Hematopoietic multipotent progenitor cell (in vitro differentiated cells): ENCODE results near the gene HS2ST1. TPM values are rescaled to one million over a fixed set of nuclear protein-coding genes. Genes with fewer than 3 reads are reported as not detected.
"Not testable (repeated sequence)": the region's sequence is repeated elsewhere in the genome, so short reads cannot be mapped to it uniquely, and the experiment has no call there.

ENCODE experiments used
- DNase-seq, 3 donors: peaks; one replicate each; pipeline ENCODE4 v3.0.0-alpha.2; 2011 to 2015; ENCODE audit warnings: low read depth in 2 of 3, low spot score in 2 of 3
- total RNA-seq: library from RNA; depleted of rRNA; stranded (reverse); fragments of >200 nt; gene quantifications from one replicate; pipeline ENCODE4 v1.2.3, GENCODE V29; 2012

HS2ST1 gene
- total RNA-seq, 1 donor, result 6.2 TPM

DNA sequence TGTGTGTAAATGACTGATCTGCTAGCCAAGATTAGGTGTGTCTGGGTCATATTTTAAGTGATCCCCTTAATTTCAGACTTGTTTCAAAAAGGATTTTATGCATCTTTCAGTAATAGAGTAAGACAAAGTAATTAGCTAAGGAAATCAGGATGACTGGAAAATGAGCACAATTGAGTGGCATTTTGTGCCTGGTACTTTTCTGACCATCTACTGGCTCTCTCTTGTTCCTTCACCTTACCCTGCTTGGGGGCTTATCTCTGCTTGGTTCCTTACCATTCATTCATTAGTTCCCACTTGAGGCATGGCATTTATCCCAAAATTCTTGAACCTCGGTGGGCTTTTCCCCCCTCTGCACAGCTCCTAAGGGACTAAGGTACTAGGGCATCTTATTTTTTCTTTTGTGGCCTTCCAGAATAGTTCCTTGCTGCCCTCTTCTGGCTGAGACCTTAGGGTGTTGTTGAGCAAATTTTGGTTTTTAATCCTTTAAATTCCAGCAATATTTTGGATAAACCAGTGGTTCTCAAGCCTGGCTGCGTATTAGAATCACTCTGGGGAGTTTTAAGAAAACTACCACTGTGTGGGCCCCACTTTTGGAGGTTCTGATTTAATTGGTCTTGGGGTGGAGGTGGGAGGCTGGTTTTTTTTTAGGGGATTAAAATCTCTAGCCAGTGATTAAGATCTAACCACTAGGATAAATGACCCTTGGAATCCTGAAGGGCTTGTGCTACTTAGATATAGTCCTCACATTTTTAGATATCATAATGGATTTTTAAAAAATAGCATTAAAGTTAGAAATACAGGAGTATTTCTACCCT, 50.8 kb downstream of the HS2ST1 start:
- DNase-seq, result peak in 2 of 3 donors; percentile 28 to 59

DNA sequence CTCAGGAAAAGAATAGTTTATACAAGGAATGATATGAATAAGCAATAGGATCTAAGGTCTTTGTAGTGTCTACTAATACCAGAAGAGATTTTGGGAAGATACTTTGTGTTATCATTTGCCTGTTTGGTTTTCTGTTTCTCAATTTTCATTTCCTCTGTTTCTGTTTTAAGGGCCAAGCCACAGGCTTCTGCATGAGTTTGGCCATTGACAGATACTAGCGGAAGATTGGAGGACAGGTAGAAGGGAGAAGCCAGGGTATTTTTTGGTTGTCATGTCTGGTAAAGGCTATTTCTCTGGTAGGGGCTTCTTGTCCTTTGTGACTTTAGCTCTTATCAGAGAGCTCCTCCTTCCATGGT, 51.4 kb downstream of the HS2ST1 start:
- no peak for DNase-seq

GRCh38 chr1:86970938-86971337, 56.5 kb downstream of the HS2ST1 start:
- DNase-seq, result no peak

- DNase-seq, result no peak
Measured at GRCh38 chr1:86971778-86972177, 57.3 kb downstream of the HS2ST1 start.

GRCh38 chr1:86972262-86972661, 57.8 kb downstream of the HS2ST1 start:
- no peak for DNase-seq

GRCh38 chr1:86975993-86976550, 61.6 kb downstream of the HS2ST1 start:
- DNase-seq, result no peak

DNA sequence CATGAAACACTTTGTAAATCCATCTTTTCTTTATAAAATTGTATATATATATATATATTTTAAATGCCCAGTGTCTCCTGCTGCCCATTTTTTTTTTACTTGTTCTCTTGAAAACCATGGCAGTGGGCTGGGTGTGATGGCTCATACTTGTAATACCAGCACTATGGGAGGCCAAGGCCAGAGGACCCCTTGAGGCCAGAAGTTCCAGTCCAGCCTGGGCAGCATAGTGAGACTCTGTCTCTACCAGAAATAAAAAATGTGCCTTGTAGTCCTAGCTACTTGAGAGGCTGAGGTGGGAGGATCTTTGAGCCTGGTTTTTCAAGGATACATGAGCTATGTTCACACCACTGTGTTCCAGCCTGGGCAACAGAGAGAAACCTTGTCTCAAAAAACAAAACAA, 62.2 kb downstream of the HS2ST1 start:
- no peak for DNase-seq

DNA sequence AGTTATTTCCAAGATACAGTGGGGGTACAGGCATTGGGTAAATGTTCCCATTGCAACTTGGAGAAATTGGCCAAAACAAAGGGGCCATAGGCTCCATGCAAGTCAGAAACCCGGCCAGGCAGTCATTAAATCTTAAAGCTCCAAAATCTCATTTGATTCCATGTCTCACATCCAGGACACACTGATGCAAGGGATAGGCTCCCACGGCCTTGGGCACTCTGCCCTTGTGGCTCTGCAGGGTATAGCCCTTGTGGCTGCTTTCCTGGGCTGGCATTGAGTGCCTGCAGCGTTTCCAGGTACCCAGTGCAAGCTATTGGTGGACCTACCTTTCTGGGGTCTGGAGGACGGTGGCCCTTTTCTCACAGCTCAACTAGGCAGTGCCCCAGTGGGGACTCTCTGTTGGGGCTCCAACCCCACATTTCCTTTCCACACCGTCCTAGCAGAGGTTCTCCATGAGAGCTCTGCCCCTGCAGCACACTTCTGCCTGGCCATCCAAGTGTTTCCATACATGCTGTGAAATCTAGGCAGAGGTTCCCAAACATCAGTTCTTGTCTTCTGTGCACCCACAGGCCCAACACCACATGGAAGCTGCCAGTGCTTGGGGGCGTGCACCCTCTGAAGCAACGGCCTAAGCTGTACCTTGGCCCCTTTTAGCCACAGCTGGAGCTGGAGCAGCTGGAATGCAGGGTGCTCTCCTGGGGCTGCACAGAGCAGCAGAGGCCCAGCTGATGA, 67.2 kb downstream of the HS2ST1 start:
- DNase-seq, result no peak

GRCh38 chr1:86983677-86984076, 69.2 kb downstream of the HS2ST1 start:
- not testable (repeated sequence) for DNase-seq

DNA sequence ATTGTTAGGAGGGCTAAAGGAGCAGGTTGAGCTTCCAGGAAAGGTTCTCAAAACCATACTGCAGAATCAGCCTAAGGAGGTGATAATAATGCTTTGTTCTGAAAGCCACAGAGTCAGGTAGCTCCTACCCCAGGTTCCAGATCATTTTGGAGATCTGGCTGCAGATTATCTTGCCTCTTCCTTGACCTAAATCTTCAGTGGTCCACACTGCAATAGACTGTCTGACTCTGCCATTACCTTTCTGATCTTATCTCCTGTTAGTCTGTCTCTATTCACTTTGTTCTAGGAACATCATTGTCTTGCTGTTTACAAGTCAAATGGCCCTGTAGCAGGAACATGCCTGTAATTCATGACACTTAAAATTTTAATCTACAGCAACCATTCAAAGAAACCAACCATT, 73.0 kb downstream of the HS2ST1 start:
- no peak for DNase-seq

- DNase-seq, result no peak
Measured at GRCh38 chr1:86988835-86989234, 74.4 kb downstream of the HS2ST1 start.

GRCh38 chr1:86989690-86990089, 75.3 kb downstream of the HS2ST1 start:
- DNase-seq, result not testable (repeated sequence)

DNA sequence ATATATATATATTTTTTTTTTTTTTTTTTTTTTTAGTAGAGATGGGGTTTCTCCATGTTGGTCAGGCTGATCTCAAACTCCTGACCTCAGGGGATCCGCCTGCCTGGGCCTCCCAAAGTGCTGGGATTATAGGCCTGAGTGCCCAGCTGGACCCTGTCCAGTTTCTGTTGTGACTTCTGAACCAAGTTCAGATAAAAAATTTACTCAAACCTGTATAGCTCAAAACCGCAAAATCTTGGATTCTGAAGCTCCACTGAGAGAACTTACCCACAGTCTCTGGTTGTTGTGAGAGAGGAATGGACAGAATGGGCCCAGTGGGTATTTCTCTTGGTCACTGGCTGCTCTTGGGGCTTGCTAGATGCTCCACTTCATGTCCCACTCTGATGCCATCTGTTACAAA, 76.4 kb downstream of the HS2ST1 start:
- DNase-seq, result no peak

DNA sequence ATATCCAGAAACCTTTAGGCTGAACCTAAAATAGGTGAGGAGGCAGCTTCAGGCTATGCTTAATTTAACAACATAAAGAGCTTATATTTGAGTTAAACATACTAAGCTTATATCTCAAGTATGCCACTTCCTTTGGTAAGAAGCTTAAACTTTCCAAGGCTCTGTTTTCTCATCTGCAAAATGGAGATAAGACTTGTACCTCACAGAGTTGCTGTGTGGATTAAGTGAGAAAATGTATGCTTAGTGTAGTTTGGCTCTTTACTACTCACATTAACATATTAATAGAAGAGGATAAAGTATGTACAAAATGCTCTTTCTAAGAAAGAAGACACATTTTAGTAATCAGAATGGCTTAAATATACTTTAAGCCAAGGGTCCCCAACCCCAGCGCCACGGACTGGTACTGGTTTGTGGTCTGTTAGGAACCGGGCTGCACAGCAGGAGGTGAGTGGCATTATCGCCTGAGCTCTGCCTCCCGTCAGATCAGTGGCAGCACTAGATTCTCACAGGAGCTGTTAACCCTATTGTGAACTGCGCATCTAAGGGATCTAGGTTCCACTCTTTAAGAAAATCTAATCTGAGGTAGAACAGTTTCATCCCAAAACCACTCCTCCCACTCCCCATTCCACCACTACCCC, 77.2 kb downstream of the HS2ST1 start:
- DNase-seq, result peak in 2 of 3 donors; percentile 3 to 6

DNA sequence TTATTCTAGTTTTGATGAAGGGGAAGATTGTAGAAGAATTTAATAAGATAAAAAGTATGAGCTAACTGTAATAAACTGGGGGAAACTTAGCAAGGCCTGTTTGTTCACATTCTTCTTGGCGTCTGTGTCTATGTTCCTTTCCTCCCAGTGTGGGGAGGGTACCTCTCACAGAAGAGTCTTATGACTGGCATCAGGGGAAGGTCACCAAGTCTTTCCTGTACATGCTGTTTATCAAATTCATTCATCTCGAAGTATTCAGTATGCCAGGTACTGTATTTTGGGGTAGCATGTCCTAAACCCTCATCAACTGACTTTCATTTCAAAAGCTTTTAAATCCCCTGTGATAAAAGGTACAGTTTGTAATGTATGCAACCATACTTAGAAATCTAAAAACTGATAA, 78.4 kb downstream of the HS2ST1 start:
- DNase-seq, result no peak

DNA sequence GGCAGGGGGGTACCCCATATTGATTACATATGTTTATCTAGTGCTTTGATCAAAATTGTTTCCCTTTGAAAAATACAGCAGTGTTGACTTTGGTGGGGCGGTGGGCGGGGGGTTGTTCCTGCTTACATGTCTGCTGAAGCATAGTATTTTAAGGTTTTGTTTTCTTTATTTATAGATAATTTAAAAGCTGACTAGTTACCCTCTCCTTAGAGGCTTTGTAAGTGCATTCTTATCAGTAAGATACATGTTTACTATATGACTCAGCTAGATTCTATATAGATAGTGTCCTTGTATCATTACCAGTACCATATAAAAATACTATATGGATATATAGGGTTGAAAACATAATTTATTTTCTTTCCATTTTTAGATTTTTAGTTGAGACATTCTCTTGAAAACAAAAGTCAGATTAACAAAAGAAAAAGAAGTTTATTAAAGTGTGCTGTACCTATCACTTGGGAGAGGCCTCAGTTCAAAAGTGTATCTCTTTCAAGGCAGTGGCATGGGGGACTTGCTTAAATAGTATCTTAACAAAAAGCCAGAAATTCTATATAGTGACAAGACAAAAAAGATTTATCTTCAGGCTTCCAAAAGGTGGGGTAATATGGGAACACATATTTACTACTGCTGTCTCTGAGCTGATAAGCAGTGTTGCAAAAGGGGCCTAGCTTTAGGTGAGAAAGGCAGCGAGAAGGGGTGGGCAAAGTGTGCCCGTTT, 79.0 kb downstream of the HS2ST1 start:
- DNase-seq, result no peak

DNA sequence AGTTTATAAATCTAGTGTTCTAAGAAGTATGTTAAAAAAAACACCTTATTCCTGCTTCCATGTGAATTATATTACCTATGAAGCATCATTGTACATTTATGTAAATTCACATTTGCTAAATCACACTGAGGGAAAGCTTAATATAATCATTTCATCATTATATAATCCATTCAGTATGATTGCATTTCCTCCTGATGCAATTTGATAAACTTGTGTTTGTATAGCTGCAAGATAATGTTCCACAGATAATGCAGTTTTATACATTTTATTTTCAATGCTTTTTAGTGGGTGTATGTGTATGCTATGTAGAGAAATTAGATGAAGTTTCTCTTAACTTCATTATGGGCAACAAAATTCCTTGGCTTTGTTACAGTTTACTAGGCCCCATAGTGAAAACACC, 79.6 kb downstream of the HS2ST1 start:
- DNase-seq, result no peak

DNA sequence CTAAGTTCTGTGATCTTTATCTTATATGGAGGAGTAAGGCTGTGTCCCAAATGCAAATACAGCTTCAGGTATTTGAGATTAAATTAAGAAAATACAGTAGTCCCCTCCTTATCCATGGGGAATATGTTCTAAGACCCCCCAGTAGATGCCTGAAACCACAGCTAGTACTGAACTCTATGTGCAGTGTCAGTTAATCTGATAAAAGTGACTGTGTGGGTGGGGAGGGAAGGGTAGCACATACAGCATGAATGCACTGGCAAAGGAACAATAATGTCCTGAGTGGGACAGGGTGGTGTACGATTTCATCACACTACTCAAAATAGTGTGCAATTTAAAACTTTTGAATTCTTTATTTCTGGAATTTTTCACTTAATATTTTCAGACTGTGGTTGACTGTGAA, 83.1 kb downstream of the HS2ST1 start:
- no peak for DNase-seq

GRCh38 chr1:86998280-86998679, 83.8 kb downstream of the HS2ST1 start:
- no peak for DNase-seq

- no peak for DNase-seq
Measured at GRCh38 chr1:86998727-86999126, 84.3 kb downstream of the HS2ST1 start.

DNA sequence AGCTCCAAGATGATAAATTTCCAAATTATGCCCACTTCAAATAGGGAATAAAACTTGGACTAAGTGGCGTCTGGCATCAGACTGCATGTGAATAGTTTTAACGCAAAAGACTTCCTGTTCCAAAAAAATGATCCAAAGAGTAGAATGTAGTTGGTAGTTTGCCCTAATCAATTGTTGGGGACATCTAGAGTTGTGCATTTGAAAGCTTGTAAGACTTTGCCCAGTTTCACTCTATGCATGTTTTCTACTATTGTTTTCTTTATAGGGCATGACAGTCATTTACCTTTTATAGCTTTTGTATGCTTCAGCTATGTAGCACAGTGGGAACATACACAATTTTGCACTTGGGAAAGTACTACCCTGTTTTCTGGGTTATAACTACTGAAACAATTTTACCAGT, 86.0 kb downstream of the HS2ST1 start:
- no peak for DNase-seq
